MCF 10A (cell line): ENCODE measurements around the gene RALGDS. TPM values are rescaled to one million over a fixed set of nuclear protein-coding genes. Genes with fewer than 3 reads are reported as not detected.

ENCODE experiments used
- BruUV-seq: library from RNA; stranded (reverse); fragments of 400-500 nt; replicated peaks from 2 replicates; lab custom pipeline; 2021; lab: Mats Ljungman, UMichigan
- CTCF ChIA-PET: fragments of 300-600 bp; sonication (Branson Sonifier 250); formaldehyde crosslinking; extraction: SDS; loops from one replicate; lab custom pipeline; 2021; ENCODE audit warnings: antibody characterized with exemption, inconsistent platforms; lab: Yijun Ruan, JAX
- POLR2A ChIA-PET: fragments of 300-600, 350-650 bp; sonication (Branson Sonifier 250); formaldehyde crosslinking; extraction: SDS; loops from one replicate; lab custom pipeline; 2020; ENCODE audit warnings: antibody characterized with exemption, inconsistent platforms; lab: Yijun Ruan, JAX
- DNase-seq: peaks from one replicate; pipeline ENCODE4 v3.0.0-alpha.2; 2018; ENCODE audit not compliant: unreplicated experiment
- H3K27ac Mint-ChIP-seq: one replicate; pipeline ENCODE4 v1.8.0; 2022; ENCODE audit warnings: mild to moderate bottlenecking, low read depth, mixed read lengths; ENCODE audit not compliant: unreplicated experiment
- H3K27me3 Mint-ChIP-seq: one replicate; pipeline ENCODE4 v1.8.0; 2022; ENCODE audit warnings: mixed read lengths; ENCODE audit not compliant: insufficient read depth, unreplicated experiment
- H3K36me3 Mint-ChIP-seq: one replicate; pipeline ENCODE4 v1.8.0; 2022; ENCODE audit warnings: mild to moderate bottlenecking, moderate library complexity, mixed read lengths; ENCODE audit not compliant: insufficient read depth, unreplicated experiment
- H3K4me1 Mint-ChIP-seq: one replicate; pipeline ENCODE4 v1.8.0; 2022; ENCODE audit warnings: mixed read lengths; ENCODE audit not compliant: insufficient read depth, unreplicated experiment
- H3K4me3 Mint-ChIP-seq: one replicate; pipeline ENCODE4 v1.8.0; 2022; ENCODE audit warnings: mild to moderate bottlenecking, moderate library complexity, mixed read lengths; ENCODE audit not compliant: unreplicated experiment
- H3K9me3 Mint-ChIP-seq: one replicate; pipeline ENCODE4 v1.8.0; 2022; ENCODE audit warnings: mixed read lengths; ENCODE audit not compliant: unreplicated experiment
- CTCF ChIP-seq: fragments of 200-600 bp; IDR thresholded peaks from one replicate; pipeline ENCODE4 v1.8.0; 2022; ENCODE audit warnings: antibody characterized with exemption, mild to moderate bottlenecking; ENCODE audit not compliant: unreplicated experiment
- intact Hi-C: fragments of 100-400 bp; cut with micrococcal nuclease; formaldehyde crosslinking; loops from 2 replicates; pipeline ENCODE4 v1.14.1; 2022
- total RNA-seq: library from RNA; stranded (reverse); gene quantifications from 2 replicates; pipeline ENCODE4 v1.2.3, GENCODE V29; 2022

The RALGDS gene
- total RNA-seq, 1 experiment from 2014 or later: 14.2 TPM

GRCh38 chr9:133108794-133109641 lies 12.0 kb downstream of the RALGDS start:
- CTCF ChIA-PET: interaction anchor here (0.6 to 10.7 kb wide), 4 partner anchors 9 to 87 kb away, joined by 4 to 183 read pairs (median 6); no protein-coding TSS in a partner anchor

GRCh38 chr9:133107961-133108793 lies 12.9 kb downstream of the RALGDS start:
- ChIA-PET CTCF (interaction anchor here (0.6 to 10.7 kb wide), 4 partner anchors 10 to 86 kb away, joined by 4 to 183 read pairs (median 5); no protein-coding TSS in a partner anchor), POLR2A (interaction anchor here (0.7 to 1.9 kb wide), 2 partner anchors 9 to 27 kb away, joined by 3 to 5 read pairs; no protein-coding TSS in a partner anchor)
- no peak for DNase-seq
- no TSS peak for BruUV-seq
- Mint-ChIP-seq H3K4me1 (no peaks in the 10 kb centered on the region), H3K27me3 (no peaks in the 10 kb centered on the region), H3K9me3 (no peaks in the 10 kb centered on the region), H3K36me3 (peaks cover 39% of the 10 kb centered on the region), H3K4me3 (no peak overlapping the region), H3K27ac (peak overlapping the region; percentile 16)
- intact Hi-C loops: no loop called here
- TF ChIP-seq CTCF: no peak

More at GRCh38 chr9:133108794-133109641, 12.0 kb downstream of the RALGDS start:
- no peaks in the 10 kb centered on the region for H3K9me3 Mint-ChIP-seq
- no peak for DNase-seq
- BruUV-seq: no TSS peak
- POLR2A ChIA-PET: interaction anchor here (0.7 to 1.9 kb wide), 2 partner anchors 26 to 82 kb away, joined by 3 to 5 read pairs; no protein-coding TSS in a partner anchor
- peaks cover 37% of the 10 kb centered on the region for H3K36me3 Mint-ChIP-seq
- no peak overlapping the region for H3K4me3 Mint-ChIP-seq
- H3K4me1 Mint-ChIP-seq: no peaks in the 10 kb centered on the region
- no peaks in the 10 kb centered on the region for H3K27me3 Mint-ChIP-seq
- no peak overlapping the region for H3K27ac Mint-ChIP-seq
- intact Hi-C loops: no loop called here
- TF ChIP-seq CTCF: no peak

- ChIA-PET POLR2A (interaction anchor here (0.7 kb wide), 1 partner anchor 41 kb away, joined by 3 read pairs; no protein-coding TSS in a partner anchor), CTCF (interaction anchor here (0.6 to 10.7 kb wide), 4 partner anchors 9 to 1696 kb away, joined by 3 to 183 read pairs (median 4); no protein-coding TSS in a partner anchor)
- BruUV-seq: no TSS peak
- Mint-ChIP-seq H3K27me3 (no peaks in the 10 kb centered on the region), H3K36me3 (peaks cover 47% of the 10 kb centered on the region), H3K4me3 (no peak overlapping the region), H3K27ac (no peak overlapping the region), H3K4me1 (no peaks in the 10 kb centered on the region), H3K9me3 (no peaks in the 10 kb centered on the region)
- TF ChIP-seq CTCF: no peak
- no peak for DNase-seq
- intact Hi-C loops: no loop called here
These were observed 13.8 kb downstream of the RALGDS start for GRCh38 chr9:133107245-133107722.
